GM19463 (cell line): ENCODE data around the gene CX3CR1.

Source experiments
- ATAC-seq: cut with Tn5 transposase; IDR thresholded peaks from one replicate; pipeline ENCODE4 v1.9.1; 2021; ENCODE audit warnings: mild to moderate bottlenecking, moderate library complexity; ENCODE audit not compliant: unreplicated experiment

CX3CR1 gene

GRCh38 chr3:39294446-39295183 is 14.8 kb upstream of the CX3CR1 start:
- no peak for ATAC-seq

GRCh38 chr3:39292961-39293360 is 13.1 kb upstream of the CX3CR1 start:
- no peak for ATAC-seq

GRCh38 chr3:39291903-39292329 is 12.1 kb upstream of the CX3CR1 start:
- no peak for ATAC-seq

GRCh38 chr3:39290255-39290654 is 10.4 kb upstream of the CX3CR1 start:
- no peak for ATAC-seq

- no peak for ATAC-seq
Measured at GRCh38 chr3:39289107-39289506, 9.3 kb upstream of the CX3CR1 start.

GRCh38 chr3:39288300-39288808 is 8.5 kb upstream of the CX3CR1 start:
- ATAC-seq, result peak; percentile 96

- no peak for ATAC-seq
Measured at GRCh38 chr3:39287216-39288164, 7.7 kb upstream of the CX3CR1 start.

- no peak for ATAC-seq
Measured at GRCh38 chr3:39286771-39287170, 6.9 kb upstream of the CX3CR1 start.

GRCh38 chr3:39285332-39285731 is 5.5 kb upstream of the CX3CR1 start:
- no peak for ATAC-seq

GRCh38 chr3:39284457-39284881 is 4.6 kb upstream of the CX3CR1 start:
- ATAC-seq, result no peak

GRCh38 chr3:39282057-39282456 is 2.2 kb upstream of the CX3CR1 start:
- no peak for ATAC-seq

- no peak for ATAC-seq
Measured at GRCh38 chr3:39281533-39281932, 1.7 kb upstream of the CX3CR1 start.

GRCh38 chr3:39280571-39280970 is 735 bp upstream of the CX3CR1 start:
- no peak for ATAC-seq

- ATAC-seq, result no peak
Measured at GRCh38 chr3:39278616-39278935, 1.3 kb downstream of the CX3CR1 start.

- no peak for ATAC-seq
Measured at GRCh38 chr3:39277893-39278615, 1.8 kb downstream of the CX3CR1 start.

- ATAC-seq, result no peak
Measured at GRCh38 chr3:39276746-39277145, 3.1 kb downstream of the CX3CR1 start.

GRCh38 chr3:39275963-39276593 is 3.8 kb downstream of the CX3CR1 start:
- ATAC-seq, result no peak

GRCh38 chr3:39275052-39275451 is 4.8 kb downstream of the CX3CR1 start:
- ATAC-seq, result no peak

GRCh38 chr3:39273119-39273518 is 6.7 kb downstream of the CX3CR1 start:
- ATAC-seq, result no peak

GRCh38 chr3:39272191-39272590 is 7.6 kb downstream of the CX3CR1 start:
- ATAC-seq, result no peak
